Thymus (tissue), 11 donors: ENCODE measurements around the gene ATP8B1. TPM values are rescaled to one million over a fixed set of nuclear protein-coding genes. Genes with fewer than 3 reads are reported as not detected.

ENCODE experiments used
- DNase-seq, 9 donors: peaks; one replicate each; pipeline ENCODE4 v3.0.0-alpha.2; 2013; ENCODE audit warnings: low spot score in 9 of 9, low read depth in 6 of 9, missing footprints in 1 of 9
- H3K27ac ChIP-seq, 2 donors: one replicate each; pipeline ENCODE4 v1.5.1; 2013; ENCODE audit warnings: control low read depth in 1 of 2, low read depth in 1 of 2, low read length in 1 of 2, mild to moderate bottlenecking in 1 of 2, moderate library complexity in 1 of 2
- H3K27me3 ChIP-seq, 2 donors: one replicate each; pipeline ENCODE4 v1.5.1; 2013; ENCODE audit warnings: low read length in 1 of 2; ENCODE audit not compliant: control insufficient read depth in 2 of 2, insufficient read depth in 1 of 2
- H3K36me3 ChIP-seq, 2 donors: one replicate each; pipeline ENCODE4 v1.5.1; 2013; ENCODE audit warnings: low read length in 1 of 2, mild to moderate bottlenecking in 1 of 2, moderate library complexity in 1 of 2; ENCODE audit not compliant: control insufficient read depth in 2 of 2, insufficient read depth in 2 of 2
- H3K4me1 ChIP-seq, 2 donors: one replicate each; pipeline ENCODE4 v1.5.1; 2013; ENCODE audit warnings: low read length in 2 of 2; ENCODE audit not compliant: control insufficient read depth in 2 of 2, insufficient read depth in 2 of 2
- H3K4me3 ChIP-seq, 2 donors: one replicate each; pipeline ENCODE4 v1.5.1; 2013; ENCODE audit warnings: low read length in 2 of 2, control low read depth in 1 of 2, mild to moderate bottlenecking in 1 of 2
- H3K9me3 ChIP-seq, 2 donors: one replicate each; pipeline ENCODE4 v1.5.1; 2013; ENCODE audit warnings: low read length in 1 of 2, mild to moderate bottlenecking in 1 of 2; ENCODE audit not compliant: control insufficient read depth in 2 of 2, insufficient read depth in 1 of 2
- WGBS: extraction: QIAGEN DNeasy Blood & Tissue Kit; methylation state at CpG from one replicate; pipeline ENCODE4 v1.1.7; 2013; 5-methylcytosine and 5-hydroxymethylcytosine counted together
- polyA plus RNA-seq: library from polyadenylated mRNA; stranded (reverse); fragments of 200-250 nt; gene quantifications from one replicate; pipeline ENCODE4 v1.2.3, GENCODE V29; 2013
- total RNA-seq: library from RNA; stranded (reverse); fragments of 120-200 nt; gene quantifications from one replicate; pipeline ENCODE4 v1.2.4, GENCODE V29; 2013
- donor health status: healthy.

Gene ATP8B1
- total and polyA plus RNA-seq, 2 donors = 3.0 to 4.3 TPM

DNA sequence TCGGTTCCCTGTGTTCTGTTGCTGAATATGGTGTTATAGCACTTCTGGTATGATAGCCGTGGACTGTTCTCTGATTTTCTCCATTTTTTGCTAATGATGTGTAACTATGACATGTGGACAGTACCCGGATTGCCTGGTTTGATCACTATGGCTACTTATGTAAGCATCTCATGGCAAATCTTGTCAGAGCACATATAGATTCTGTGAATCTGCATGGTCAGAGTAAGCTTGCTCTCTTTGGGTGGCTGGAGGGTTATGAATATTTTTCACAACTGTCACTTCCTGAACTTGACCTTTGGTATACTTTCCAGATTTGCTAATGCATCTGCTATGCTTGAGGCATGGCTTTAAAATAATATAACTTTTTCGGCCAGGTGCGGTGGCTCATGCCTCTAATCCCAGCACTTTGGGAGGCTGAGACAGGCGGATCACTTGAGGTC, 36.8 kb upstream of the ATP8B1 start:
- Histone ChIP-seq H3K27ac (no peak overlapping the region), H3K9me3 (no peaks in the 10 kb centered on the region), H3K4me3 (no peak overlapping the region), H3K27me3 (no peaks in the 10 kb centered on the region), H3K4me1 (no peaks in the 10 kb centered on the region), H3K36me3 (no peaks in the 10 kb centered on the region)
- DNase-seq = no peak
- 96% methylated on average over 6 of the region's 6 CpGs for WGBS

DNA sequence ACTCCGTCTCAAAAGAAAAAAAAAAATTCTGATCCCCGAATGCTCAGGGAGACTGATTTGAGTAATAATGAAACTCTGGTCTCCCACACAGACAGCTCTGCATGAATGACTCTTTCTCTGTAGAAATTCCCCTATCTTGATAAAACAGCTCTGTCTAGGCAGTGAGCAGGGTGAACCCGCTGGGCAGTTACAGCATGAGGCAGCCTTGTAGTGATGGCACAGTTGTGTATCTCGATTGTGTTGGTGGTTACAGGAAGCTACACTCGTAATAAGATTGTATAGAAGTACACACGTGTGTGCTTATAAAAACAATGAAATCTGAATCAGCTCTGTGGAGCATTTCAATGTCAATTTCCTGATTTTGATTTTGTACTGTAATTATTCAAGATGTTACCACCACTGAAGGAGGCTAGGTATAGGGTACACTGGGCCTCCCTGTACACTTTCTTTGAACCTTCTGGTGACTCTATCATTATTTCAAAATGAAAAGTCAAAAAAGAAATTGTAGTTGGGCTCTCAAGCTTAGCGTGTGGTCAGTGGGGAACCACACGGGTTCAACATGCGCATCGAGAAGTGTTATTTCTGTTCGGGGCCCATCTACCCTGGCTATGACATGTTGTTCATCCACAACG, 34.9 kb upstream of the ATP8B1 start:
- no peaks in the 10 kb centered on the region for H3K9me3 ChIP-seq
- DNase-seq = peak in 1 of 9 donors; percentile 6
- 89% methylated on average over 12 of the region's 12 CpGs for WGBS
- no peak overlapping the region for H3K4me3 ChIP-seq
- H3K27me3 ChIP-seq = no peaks in the 10 kb centered on the region
- no peaks in the 10 kb centered on the region for H3K36me3 ChIP-seq
- no peaks in the 10 kb centered on the region for H3K4me1 ChIP-seq
- no peak overlapping the region for H3K27ac ChIP-seq

DNA sequence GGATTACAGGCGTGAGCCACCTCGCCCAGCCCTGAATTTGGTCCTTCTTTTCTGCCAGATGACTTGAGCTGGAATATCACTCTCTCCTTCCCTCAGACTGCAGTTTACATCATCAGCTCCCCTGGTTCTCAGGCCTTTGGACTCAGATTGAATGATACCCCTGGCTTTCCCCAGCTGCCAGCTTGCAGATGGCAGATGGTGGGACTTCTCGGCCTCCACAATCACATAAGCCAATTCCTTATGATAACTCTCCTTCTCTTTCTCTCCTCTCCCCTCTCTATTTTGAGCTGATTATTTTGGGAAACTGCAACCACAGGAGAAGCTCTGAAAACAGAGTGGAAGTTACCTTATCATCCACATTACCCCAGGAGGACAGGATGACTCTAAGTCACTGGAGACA, 33.4 kb upstream of the ATP8B1 start:
- Histone ChIP-seq H3K4me3 (no peak overlapping the region), H3K27me3 (no peaks in the 10 kb centered on the region), H3K4me1 (no peaks in the 10 kb centered on the region), H3K27ac (no peak overlapping the region), H3K9me3 (peaks cover 0 to 7% of the 10 kb centered on the region in 2 donors), H3K36me3 (no peaks in the 10 kb centered on the region)
- DNase-seq = no peak
- 98% methylated on average over 3 of the region's 3 CpGs for WGBS

DNA sequence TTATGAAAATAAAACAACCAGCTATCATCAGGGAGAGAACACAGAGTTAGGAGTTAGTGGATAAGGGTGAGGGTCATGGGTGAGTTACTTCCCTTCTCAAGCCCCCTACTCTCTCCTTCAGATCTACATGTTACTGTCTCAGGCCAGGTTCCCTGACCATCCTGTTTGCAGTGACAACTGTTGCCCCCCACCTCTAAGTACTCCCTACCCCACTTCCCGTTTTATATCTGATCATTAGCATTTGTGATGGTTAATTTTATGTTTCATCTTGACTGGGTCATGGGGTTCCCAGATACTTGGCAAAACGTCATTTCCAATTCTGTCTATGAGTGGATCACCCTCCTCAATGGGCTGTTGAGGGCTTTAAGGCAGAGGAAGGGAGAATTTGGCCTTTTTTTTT, 32.8 kb upstream of the ATP8B1 start:
- Histone ChIP-seq H3K27ac (no peak overlapping the region), H3K27me3 (no peaks in the 10 kb centered on the region), H3K4me1 (no peaks in the 10 kb centered on the region), H3K9me3 (peaks cover 0 to 8% of the 10 kb centered on the region in 2 donors), H3K4me3 (no peak overlapping the region), H3K36me3 (no peaks in the 10 kb centered on the region)
- no peak for DNase-seq
- WGBS = 98% methylated on average over 2 of the region's 2 CpGs

DNA sequence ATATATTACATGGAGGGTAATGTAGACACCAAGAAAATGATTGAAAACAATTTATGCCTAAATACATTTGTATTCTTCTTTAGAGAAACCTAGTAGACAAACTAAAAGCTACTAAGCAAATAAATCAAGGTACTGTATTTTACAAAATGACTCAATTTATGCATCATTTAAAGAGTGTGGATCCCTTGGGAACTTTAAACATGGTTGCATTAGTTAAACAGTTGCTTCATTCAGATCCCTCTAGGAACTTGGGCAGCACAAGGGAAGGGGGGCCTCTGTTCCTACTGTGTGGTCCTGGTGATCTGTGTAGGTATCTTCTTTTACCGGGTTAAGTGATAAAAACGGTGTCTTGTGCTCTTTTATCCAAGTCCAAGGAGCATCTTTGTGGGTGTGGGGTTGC, 31.5 kb upstream of the ATP8B1 start:
- H3K4me1 ChIP-seq = no peaks in the 10 kb centered on the region
- peaks cover 0 to 8% of the 10 kb centered on the region in 2 donors for H3K9me3 ChIP-seq
- no peak overlapping the region for H3K27ac ChIP-seq
- H3K4me3 ChIP-seq = no peak overlapping the region
- no peak for DNase-seq
- no peaks in the 10 kb centered on the region for H3K36me3 ChIP-seq
- H3K27me3 ChIP-seq = no peaks in the 10 kb centered on the region
- 96% methylated on average over 2 of the region's 2 CpGs for WGBS

DNA sequence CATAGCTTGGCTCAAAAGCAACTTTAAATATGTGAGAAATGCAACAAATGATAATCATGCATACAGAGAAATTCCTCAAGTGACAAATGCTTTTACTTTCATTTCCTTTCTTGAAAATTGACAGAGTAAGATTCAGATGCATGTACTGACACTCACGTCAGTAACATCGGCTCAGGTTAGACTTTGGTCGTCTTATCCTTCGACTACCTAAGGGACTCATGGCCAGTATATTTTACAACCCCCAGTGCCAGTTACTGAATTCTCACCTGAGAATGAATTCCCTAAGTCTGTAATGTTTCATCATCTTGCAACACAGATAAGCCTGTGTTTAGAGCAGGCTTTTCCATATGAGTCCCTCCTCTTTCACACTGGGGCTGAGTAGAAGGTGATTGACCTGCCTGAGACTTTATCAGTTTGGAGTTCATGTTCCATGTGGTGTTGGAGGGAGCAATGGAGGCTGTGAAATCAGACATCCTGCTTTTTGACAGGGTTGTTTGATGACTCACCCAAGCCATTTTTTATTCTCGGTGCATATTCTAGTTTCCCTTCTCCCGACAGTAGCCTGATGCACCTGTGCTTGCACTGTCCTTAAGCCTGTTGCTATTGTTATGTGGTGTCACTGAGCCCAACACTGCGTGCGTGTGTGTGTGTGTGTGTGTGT, 30.5 kb upstream of the ATP8B1 start:
- Histone ChIP-seq H3K9me3 (peaks cover 0 to 8% of the 10 kb centered on the region in 2 donors), H3K27me3 (no peaks in the 10 kb centered on the region), H3K4me1 (no peaks in the 10 kb centered on the region), H3K36me3 (no peaks in the 10 kb centered on the region), H3K27ac (no peak overlapping the region), H3K4me3 (no peak overlapping the region)
- DNase-seq = peak in 1 of 9 donors; percentile 15
- 35% methylated on average over 8 of the region's 8 CpGs for WGBS

DNA sequence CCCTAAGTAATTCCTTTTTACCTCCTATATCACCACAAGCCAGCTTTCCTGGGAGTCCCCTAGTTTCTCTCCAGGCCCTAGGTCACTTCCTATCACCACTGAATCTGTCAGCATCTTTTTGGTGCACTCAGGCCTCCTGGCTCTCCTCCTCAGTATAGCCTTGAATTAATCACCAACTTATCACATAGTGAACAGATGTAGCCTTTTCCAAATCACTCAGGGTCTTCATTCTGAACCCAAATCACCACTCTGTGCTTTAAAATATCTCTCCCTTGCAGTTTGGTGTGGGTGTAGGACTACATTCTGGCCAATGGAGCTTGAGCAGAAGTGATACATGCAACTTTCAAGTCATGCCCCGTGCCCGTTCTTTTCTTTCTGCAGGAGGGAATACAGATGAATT, 29.6 kb upstream of the ATP8B1 start:
- no peak overlapping the region for H3K27ac ChIP-seq

DNA sequence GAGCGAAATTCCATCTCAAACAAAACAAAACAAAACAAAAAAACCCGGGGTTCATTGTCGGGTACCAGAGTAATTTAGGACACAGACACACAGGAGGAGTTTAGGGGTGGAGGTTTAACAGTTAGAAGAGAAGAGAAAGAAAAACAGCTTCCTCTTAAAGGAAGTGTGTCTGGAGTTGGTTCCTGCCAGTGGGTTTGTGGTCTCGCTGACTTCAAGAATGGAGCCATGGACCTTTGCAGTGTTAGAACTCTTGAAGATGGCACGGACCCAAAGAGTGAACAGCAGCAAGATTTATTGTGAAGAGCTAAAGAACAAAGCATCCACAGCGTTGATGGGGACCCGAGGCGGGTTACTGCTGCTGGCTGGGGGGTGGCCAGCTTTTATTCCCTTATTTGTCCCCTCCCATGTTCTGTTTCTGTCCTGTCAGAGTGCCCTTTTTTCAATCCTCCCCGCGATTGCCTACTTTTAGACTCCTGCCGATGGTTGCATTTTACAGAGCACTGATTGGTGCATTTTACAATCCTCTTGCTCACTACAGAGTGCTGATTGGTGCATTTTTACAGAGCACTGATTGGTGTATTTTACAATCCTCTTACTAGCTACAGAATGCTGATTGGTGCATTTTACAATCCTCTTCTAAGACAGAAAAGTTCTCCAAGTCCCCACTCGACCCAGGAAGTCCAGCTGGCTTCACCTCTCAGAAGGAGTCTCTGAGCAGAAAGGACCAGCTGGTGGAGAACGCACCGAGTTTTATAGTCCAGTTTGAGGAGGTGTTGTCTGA, 28.7 kb upstream of the ATP8B1 start:
- H3K4me3 ChIP-seq = no peak overlapping the region
- no peaks in the 10 kb centered on the region for H3K4me1 ChIP-seq
- H3K9me3 ChIP-seq = peaks cover 0 to 8% of the 10 kb centered on the region in 2 donors
- peak overlapping the region in 1 of 2 donors; percentile 18 for H3K27ac ChIP-seq
- 33% methylated on average over 14 of the region's 14 CpGs for WGBS
- no peak for DNase-seq
- no peaks in the 10 kb centered on the region for H3K27me3 ChIP-seq
- H3K36me3 ChIP-seq = no peaks in the 10 kb centered on the region

More for the DNA sequence above, 29.6 kb upstream of the ATP8B1 start:
- Histone ChIP-seq H3K9me3 (peaks cover 0 to 8% of the 10 kb centered on the region in 2 donors), H3K36me3 (no peaks in the 10 kb centered on the region), H3K27me3 (no peaks in the 10 kb centered on the region), H3K4me1 (no peaks in the 10 kb centered on the region), H3K4me3 (no peak overlapping the region)
- WGBS = 95% methylated on average over 2 of the region's 2 CpGs
- DNase-seq = no peak

DNA sequence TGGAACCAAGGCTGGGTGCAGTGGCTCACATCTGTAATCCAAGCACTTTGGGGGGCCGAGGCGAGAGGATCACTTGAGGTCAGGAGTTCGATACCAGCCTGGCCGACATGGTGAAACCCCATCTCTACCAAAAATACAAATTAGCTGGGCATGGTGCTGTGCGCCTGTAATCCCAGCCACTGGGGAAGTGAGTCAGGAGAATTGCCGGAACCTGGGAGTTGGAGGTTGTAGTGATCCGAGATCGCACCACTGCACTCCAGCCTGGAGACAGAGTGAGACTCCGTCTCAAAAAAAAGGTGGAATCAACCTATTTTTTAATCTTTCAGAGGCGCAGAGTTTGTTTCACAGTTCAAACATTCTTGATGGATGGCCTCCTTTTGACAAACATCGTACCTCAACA, 24.5 kb upstream of the ATP8B1 start:
- DNase-seq = no peak
- Histone ChIP-seq H3K9me3 (peaks cover 0 to 8% of the 10 kb centered on the region in 2 donors), H3K4me3 (no peak overlapping the region), H3K27me3 (no peaks in the 10 kb centered on the region), H3K36me3 (no peaks in the 10 kb centered on the region), H3K27ac (no peak overlapping the region), H3K4me1 (no peaks in the 10 kb centered on the region)
- 90% methylated on average over 11 of the region's 11 CpGs for WGBS
